ENCODE data around the gene CYP39A1.

DNA sequence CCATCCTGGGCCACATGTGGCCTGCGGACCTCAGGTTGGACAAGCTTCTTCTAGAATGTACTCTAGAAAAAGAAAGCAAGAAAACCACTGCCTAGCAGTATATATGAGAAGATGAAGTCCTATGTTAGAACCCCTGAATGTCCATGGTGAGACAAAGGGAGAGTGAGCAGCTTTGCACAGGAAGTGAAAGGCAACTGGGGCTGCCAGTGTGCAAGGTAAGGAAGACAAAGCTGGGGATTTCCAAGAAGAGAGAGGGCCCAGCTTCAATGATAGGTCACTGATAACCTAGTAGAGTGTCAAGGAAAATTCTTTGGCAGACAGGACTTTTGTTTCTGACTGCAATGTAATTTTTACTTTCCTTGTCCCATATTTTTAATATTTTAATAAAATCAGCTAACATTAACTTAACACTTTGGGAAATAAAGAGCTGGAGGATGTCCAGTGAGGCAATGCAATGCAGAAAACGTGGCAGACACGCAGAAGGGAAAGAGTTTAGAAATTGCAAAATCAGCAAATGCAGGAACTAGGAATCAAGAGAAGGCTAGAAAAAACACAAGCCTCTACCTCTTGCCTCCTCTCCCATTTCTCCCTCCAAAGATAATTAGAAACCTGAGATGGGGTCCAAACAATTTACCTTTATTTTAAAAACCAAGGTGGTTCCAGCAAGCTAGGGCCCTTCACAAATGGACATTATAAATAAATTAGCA, 47.4 kb downstream of the CYP39A1 start:
- TF ChIP-seq, protein P1, sequence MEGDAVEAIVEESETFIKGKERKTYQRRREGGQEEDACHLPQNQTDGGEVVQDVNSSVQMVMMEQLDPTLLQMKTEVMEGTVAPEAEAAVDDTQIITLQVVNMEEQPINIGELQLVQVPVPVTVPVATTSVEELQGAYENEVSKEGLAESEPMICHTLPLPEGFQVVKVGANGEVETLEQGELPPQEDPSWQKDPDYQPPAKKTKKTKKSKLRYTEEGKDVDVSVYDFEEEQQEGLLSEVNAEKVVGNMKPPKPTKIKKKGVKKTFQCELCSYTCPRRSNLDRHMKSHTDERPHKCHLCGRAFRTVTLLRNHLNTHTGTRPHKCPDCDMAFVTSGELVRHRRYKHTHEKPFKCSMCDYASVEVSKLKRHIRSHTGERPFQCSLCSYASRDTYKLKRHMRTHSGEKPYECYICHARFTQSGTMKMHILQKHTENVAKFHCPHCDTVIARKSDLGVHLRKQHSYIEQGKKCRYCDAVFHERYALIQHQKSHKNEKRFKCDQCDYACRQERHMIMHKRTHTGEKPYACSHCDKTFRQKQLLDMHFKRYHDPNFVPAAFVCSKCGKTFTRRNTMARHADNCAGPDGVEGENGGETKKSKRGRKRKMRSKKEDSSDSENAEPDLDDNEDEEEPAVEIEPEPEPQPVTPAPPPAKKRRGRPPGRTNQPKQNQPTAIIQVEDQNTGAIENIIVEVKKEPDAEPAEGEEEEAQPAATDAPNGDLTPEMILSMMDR (IDR thresholded peaks at IDR 0.05), result no peak
- TF ChIP-seq POLR2A (IDR thresholded peaks at IDR 0.05), result no peak
